Measurements from ENCODE around the gene LCTL. TPM values are rescaled to one million over a fixed set of nuclear protein-coding genes. Genes with fewer than 3 reads are reported as not detected.

Gene LCTL
- total RNA-seq, 1 experiment from 2014 or later = 0.57 TPM

DNA sequence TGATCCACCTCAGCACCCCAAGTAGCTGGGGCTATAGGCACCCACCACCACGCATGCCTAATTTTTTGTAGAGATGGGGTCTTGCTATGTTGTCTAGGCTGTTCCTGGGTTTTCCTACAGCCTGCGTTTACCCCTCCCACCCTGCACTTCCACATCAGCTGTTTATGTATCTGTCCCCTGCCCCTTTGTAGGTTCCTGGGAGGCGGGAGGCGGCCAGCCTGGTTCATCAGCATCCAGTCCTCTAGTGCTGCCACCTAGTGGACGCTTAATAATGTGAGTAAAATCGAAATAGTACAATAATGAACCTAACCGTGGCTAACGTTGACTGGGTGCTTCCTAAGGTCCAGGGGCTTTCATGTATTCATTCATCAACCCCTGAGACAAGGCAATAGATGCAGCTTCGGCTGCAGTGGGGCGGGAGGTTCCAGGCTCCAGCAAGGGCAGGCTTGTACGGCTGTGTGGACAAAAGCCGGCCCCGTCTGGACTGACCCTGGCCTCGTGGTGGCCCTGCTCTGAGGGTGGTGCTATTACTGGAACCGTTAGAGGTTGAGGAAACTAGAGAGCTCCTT lies 1.2 kb upstream of the LCTL start:
- peak; percentile 67 for DNase-seq (ENCODE audit: low read depth)

GRCh38 chr15:66565141-66565641 lies 607 bp downstream of the LCTL start:
- no peak for DNase-seq (ENCODE audit: low read depth)

DNA sequence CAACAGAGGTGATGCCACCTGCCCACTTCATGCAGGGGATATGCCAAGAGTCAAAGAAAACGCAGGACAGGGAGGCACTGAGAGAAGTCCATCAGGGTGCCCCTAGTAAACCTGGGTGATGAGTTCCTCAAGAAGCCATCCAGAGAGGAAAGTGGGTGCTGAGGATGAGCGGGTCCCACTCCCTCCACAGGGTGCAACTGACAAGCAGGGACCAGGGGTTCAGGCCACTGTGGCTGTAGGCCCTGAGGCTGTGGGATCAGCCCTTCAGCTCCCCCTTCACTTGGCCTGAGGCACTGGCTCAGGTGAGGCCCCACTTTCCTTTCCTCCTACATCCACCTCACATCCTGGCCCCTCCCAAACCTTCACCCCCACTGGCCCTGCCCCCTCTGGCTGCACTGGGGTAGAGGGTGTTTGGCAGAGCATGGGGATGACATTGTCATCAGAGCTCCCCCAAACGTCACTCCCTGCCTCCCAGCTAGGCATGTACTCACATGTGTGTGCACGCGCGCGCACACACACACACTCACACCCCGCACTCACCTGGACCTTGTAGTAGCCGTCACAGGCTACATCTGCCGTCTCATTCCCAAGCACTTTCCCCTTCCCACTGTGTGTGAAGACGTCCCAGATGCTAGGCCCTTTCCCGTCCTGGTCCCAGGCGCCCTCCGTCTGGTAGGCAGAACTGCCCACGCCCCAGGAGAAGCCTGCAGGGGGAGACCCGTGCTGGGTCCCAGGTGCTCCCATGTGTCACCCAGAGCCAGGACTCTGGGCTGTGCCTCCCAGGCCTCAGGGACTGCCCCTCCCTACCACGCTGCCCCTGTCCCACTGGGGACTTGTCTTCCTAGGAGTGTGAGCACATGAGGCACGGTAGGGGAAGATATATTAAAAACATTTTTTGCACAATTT lies 1.4 kb downstream of the LCTL start:
- DNase-seq (ENCODE audit: low read depth) = no peak

DNA sequence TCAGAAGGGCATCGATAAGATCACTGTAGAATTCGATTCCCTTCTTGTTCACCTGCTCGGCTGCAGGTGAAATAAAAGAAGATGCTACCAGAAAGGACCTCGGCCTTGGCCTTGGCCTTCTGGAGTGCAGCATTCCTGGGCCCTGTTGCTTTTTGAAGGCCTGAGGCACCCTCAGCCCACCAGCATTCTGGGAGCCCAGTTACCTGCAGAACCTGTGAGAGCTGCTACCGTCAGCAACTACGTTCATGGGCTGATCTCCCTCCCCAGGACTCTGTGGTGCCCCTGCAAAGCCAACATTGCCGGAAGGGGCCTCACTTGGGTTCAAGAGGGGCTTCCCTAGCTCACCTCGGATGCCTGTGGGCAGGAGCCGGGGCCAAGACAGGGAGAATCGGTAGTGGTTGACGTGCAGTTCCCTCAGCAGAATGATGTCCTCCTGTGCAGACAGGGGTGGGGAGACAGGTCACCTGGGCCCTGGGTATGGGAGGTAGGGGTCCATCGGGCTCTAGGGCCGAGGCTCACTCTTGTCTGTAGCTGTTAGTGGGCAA lies 2.2 kb downstream of the LCTL start:
- DNase-seq (ENCODE audit: low read depth) = no peak

DNA sequence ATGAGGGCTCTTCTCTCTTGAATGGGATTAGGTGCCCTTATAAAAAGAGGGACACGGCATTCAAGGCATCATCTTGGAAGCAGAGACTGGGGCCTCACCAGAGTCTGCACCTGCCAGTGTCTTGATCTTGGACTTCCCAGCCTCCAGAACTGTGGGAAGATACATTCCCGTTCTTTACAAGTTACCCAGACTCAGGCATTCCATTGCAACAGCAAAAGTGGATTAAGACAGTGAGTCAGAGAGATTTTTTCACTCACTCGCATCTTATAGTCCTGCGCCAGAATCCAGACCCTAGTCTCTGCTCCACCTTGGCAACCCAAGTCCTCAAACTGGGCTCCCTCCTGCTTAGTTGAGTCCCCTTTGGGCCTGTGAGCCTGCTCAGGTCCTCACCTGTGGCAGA lies 2.7 kb downstream of the LCTL start:
- DNase-seq (ENCODE audit: low read depth) = no peak

GRCh38 chr15:66560856-66561525 lies 4.8 kb downstream of the LCTL start:
- no peak for DNase-seq (ENCODE audit: low read depth)

- DNase-seq (ENCODE audit: low read depth) = no peak
These were observed 7.5 kb downstream of the LCTL start for GRCh38 chr15:66558271-66558670.

DNA sequence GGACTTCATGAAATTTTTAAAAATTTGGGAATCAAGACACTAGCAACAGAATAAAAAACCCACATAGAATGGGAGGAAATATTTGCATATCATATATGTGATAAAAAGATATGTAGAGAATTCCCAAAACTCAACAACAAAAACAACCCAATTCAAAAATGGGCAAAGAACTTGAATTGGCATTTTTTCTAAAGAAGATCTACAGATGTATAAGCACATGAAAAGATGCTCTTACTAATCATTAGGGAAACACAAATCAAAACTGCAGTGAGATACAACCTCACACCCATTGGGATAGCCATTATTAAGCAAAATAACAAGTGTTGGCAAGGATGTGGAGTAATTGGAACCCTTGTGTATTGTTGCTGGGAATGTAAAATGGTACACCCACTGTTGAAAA lies 10.1 kb downstream of the LCTL start:
- DNase-seq (ENCODE audit: low read depth) = no peak

DNA sequence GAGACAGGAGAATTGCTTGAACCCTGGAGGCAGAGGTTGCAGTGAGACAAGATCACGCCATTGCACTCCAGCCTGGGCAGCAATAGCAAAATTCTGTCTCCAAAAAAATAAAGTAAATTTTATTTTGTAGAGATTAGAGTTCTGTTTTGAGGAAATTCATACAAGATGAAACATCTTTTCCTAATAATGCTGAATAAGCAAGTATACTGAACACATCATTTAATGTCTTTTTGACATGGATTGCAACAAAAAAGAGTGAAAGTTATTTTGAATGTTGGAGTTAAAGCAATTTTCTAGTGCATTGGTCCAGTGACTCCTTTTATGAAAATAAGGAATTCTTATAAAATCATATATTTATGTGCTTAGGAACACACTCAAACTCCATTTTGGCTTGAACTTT lies 20.5 kb downstream of the LCTL start:
- DNase-seq (ENCODE audit: low read depth) = no peak

GRCh38 chr15:66542896-66543295 lies 22.9 kb downstream of the LCTL start:
- no peak for DNase-seq (ENCODE audit: low read depth)

- no peak for DNase-seq (ENCODE audit: low read depth)
These were observed 30.7 kb downstream of the LCTL start for GRCh38 chr15:66535056-66535455.

DNA sequence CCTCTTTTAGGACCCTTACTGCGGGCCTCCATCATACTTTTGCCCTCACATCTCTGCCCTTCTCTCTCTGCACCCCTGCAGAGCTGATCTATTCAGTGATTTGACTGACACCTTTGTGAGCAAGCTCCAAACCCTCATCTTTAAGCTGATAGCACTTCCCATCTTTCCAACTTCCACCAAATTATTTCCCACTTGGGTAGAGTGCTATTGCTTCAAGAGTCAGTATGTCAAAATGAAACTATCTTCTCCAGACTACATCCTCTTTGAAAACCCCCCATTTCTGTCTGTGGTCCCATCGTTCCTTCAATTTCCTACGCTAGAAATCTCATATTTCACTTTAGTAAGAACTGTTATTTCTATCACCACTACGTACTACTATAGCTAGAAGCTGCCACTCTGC lies 41.0 kb downstream of the LCTL start:
- no peak for DNase-seq (ENCODE audit: low read depth)

DNA sequence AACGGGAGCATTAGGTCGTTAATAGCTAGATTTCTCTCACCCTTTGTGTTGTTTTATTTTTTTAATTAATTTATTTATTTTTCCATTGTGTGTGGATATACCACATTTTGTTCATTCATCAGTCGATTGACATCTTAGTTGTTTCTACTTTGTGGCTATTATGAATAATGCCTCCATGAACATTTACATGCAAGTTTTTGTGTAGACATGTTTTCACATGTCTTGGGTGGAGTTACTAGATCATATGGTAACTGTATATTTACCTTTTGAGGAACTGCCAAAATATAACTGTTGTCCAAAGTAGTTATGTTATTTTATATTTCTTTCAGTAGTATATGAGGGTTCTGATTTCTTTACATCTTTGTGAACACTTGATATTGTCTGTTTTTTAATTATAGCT lies 41.9 kb downstream of the LCTL start:
- DNase-seq (ENCODE audit: low read depth) = no peak

GRCh38 chr15:66515901-66516322 lies 49.9 kb downstream of the LCTL start:
- DNase-seq (ENCODE audit: low read depth) = peak; percentile 39

DNA sequence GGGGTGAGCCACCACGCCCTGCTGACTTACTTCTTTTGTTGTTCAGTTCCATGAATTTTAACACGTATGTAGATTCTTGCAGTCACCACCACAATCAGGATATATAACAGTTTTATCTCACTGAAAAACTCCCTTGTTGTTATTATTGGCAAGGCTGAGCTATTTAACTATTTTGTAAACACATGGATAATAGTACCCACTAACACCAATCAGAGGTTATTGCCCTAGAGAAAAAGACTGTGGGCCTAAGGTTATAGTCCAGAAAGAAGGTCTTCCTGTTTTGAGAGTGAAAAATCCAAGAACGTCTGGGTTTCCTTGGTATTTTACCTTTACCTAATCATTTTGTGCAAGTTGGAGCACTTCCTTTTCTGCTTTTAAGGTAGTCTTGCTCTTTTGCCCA lies 51.2 kb downstream of the LCTL start:
- DNase-seq (ENCODE audit: low read depth) = no peak

- DNase-seq (ENCODE audit: low read depth) = no peak
These were observed 57.4 kb downstream of the LCTL start for GRCh38 chr15:66508293-66508883.

GRCh38 chr15:66505818-66506217 lies 60.0 kb downstream of the LCTL start:
- no peak for DNase-seq (ENCODE audit: low read depth)

DNA sequence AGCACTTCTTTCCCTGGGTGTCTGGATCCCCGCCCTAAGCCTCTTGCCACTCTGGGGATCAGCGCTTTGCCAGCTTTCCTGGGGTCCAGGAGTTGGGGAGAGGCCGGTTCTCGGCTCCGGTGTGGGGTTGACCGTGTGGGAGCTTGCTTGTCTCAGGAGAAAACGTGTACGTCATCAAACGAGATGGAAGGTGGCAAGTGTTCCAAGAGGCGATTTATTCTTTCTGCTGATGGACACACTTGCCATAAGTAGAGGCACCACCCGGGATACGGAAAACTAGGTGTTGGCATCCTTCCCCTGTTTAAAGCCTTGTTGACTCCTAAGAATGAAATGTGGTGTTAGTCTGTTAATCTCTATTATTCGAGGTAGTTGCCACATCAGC lies 60.4 kb downstream of the LCTL start:
- DNase-seq (ENCODE audit: low read depth) = no peak

GRCh38 chr15:66504563-66505429 lies 61.0 kb downstream of the LCTL start, which contains the start of the genes RPL4 and ZWILCH:
RPL4 (minus strand) TSS chr15:66504855; CDS start chr15:66504790, 65 bp downstream.
ZWILCH (plus strand) TSS chr15:66505326; CDS start chr15:66505339, 13 bp downstream.
- DNase-seq (ENCODE audit: low read depth) = peak; percentile 82

DNA sequence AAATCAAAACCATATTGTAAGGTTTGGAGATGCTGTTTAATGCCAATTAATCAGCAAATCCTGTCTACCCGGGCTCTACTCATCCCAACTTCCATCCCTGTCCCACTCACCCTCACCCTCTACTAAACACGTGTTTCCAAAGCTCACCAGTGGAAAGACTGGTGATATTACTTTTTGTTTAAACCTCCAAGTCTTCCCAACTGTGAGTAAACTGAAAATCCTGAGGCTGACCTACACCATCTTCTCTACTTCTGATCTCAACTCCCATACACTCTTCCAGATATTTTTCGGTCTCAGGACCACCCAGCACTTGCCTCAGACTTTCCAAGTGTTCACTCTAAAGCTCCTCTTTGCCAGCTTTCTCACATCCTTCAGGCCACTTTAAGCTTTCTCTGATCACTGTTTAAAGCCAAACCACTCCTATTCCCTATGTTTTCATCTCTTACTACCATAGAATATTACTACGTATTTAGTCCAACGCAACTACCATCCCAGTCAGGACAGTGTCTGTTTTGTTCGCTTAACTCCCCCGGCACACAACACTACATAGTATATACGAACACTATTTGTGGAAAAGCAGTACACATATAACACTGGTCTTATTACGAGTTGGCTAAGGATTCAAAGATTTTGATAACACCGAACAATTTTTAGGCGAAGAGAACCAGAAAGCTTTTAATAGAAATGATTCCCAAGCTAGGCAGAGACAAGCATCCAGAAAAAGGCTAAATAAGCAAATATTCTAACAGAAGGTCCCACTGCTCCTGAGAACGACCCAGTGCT lies 61.8 kb downstream of the LCTL start:
- no peak for DNase-seq (ENCODE audit: low read depth)
